ENCODE results near the gene FAM180A. TPM values are rescaled to one million over a fixed set of nuclear protein-coding genes. Genes with fewer than 3 reads are reported as not detected.

FAM180A gene
- total and polyA plus RNA-seq, 10 donors: 0.19 to 1.3 (median 0.85) TPM; not detected in 5

DNA sequence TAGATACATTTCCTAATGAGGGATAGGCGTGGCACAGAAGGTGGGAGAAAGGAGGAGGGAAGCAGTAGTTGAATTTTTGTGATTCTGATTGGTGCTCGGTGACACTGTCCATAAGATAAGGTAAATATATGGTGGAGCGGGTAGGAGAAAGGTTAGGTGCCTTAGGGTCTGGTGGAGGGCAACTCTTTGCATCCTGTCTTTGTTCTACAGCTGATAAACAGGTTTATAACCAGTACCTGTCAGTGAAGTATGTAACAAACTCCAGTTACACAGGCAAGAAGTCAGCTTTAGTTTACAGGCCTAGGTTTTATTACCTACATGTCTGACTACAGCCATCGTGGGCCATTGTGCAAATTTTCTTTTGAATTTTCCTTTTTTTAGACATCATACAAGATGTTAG, 10.9 kb upstream of the FAM180A start:
- no peak overlapping the region for H3K4me3 ChIP-seq
- H3K36me3 ChIP-seq: no peaks in the 10 kb centered on the region
- H3K27me3 ChIP-seq (replicated peaks in 1 of 7): peaks cover 0 to 10% (median 0%) of the 10 kb centered on the region in 7 donors
- no peak overlapping the region for H3K27ac ChIP-seq
- H3K4me1 ChIP-seq: peaks cover 0 to 9% (median 0%) of the 10 kb centered on the region in 6 donors
- TF ChIP-seq, protein P1, sequence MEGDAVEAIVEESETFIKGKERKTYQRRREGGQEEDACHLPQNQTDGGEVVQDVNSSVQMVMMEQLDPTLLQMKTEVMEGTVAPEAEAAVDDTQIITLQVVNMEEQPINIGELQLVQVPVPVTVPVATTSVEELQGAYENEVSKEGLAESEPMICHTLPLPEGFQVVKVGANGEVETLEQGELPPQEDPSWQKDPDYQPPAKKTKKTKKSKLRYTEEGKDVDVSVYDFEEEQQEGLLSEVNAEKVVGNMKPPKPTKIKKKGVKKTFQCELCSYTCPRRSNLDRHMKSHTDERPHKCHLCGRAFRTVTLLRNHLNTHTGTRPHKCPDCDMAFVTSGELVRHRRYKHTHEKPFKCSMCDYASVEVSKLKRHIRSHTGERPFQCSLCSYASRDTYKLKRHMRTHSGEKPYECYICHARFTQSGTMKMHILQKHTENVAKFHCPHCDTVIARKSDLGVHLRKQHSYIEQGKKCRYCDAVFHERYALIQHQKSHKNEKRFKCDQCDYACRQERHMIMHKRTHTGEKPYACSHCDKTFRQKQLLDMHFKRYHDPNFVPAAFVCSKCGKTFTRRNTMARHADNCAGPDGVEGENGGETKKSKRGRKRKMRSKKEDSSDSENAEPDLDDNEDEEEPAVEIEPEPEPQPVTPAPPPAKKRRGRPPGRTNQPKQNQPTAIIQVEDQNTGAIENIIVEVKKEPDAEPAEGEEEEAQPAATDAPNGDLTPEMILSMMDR (IDR thresholded peaks at IDR 0.05 in 8 of 11, conservative IDR thresholded peaks at IDR 0.05 in 3 of 11): no peak
- TF ChIP-seq POLR2AphosphoS5 (IDR thresholded peaks at IDR 0.05): no peak
- no peak for TF ChIP-seq POLR2A (IDR thresholded peaks at IDR 0.05)
- DNase-seq: no peak
- H3K9me3 ChIP-seq: no peaks in the 10 kb centered on the region
- WGBS, 5 donors: 75 to 83% (median 80%) methylated on average over 4 of the region's 4 CpGs
- intact Hi-C loops (cut with DNase I; ENCODE audit: low total_unique reads): no loop called here

DNA sequence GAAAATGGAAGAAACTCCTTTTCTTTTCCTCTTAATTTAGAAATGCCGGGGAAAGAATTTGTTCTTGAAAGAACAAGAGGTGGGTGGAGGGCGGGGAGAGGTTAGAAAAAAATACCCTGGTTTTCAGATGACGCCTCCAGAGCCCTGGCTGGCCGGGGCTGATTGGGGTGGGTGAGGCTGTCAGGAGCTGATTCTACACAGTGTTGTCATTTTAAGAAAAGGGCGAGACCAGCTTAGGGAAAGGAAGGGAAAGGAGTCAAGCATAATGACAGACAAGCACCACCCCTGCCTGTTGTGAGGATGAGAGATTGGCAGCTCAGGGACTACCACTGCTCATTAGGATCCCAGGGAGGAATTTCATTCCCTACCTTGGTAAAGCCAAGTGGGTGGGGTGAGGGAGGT, 9.9 kb upstream of the FAM180A start:
- Histone ChIP-seq H3K4me1 (peaks cover 0 to 9% (median 0%) of the 10 kb centered on the region in 6 donors), H3K9me3 (no peaks in the 10 kb centered on the region), H3K36me3 (no peaks in the 10 kb centered on the region), H3K4me3 (no peak overlapping the region), H3K27ac (peak overlapping the region in 5 of 8 donors; percentile 23 to 53 (median 27)), H3K27me3 (replicated peaks in 1 of 7) (peaks cover 0 to 10% (median 0%) of the 10 kb centered on the region in 7 donors)
- DNase-seq: no peak
- 43 to 77% (median 66%) methylated on average over 5 of the region's 5 CpGs for WGBS, 5 donors
- intact Hi-C loops (cut with DNase I; ENCODE audit: low total_unique reads): no loop called here
- TF ChIP-seq, protein P1 (IDR thresholded peaks at IDR 0.05 in 8 of 11, conservative IDR thresholded peaks at IDR 0.05 in 3 of 11): no peak
- TF ChIP-seq POLR2AphosphoS5 (IDR thresholded peaks at IDR 0.05) (no peak), POLR2A (IDR thresholded peaks at IDR 0.05) (no peak)

- peaks cover 0 to 10% (median 0%) of the 10 kb centered on the region in 7 donors for H3K27me3 ChIP-seq (replicated peaks in 1 of 7)
- H3K9me3 ChIP-seq: no peaks in the 10 kb centered on the region
- H3K4me3 ChIP-seq: no peak overlapping the region
- 62 to 78% (median 67%) methylated on average over 8 of the region's 8 CpGs for WGBS, 5 donors
- H3K4me1 ChIP-seq: peaks cover 0 to 9% (median 0%) of the 10 kb centered on the region in 6 donors
- peak overlapping the region in 5 of 8 donors; percentile 10 to 53 (median 27) for H3K27ac ChIP-seq
- intact Hi-C loops (cut with DNase I; ENCODE audit: low total_unique reads): no loop called here
- DNase-seq: no peak
- TF ChIP-seq, protein P1 (IDR thresholded peaks at IDR 0.05 in 8 of 11, conservative IDR thresholded peaks at IDR 0.05 in 3 of 11): no peak
- no peak for TF ChIP-seq POLR2A (IDR thresholded peaks at IDR 0.05)
- no peak for TF ChIP-seq POLR2AphosphoS5 (IDR thresholded peaks at IDR 0.05)
- H3K36me3 ChIP-seq: no peaks in the 10 kb centered on the region
Observed at GRCh38 chr7:135757719-135758411, 9.3 kb upstream of the FAM180A start.

DNA sequence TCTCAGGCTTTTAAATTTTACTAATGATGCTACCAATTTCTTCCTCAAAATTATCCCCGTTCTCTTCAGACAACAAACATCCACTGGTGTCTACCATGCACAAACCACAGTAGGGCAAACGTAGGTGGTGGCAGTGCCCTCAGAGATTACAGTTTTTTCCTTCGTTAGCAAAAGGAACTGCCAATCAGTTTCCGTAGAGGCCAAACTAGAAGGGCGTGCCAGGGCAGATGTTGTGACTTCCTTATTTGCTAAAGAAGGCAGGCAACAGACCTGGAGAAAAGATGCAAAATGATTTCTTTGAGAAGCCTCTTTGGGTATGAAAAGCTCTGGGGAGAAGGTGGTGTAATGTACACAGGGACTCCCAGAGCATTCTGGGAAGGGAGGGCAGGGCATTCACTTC, 7.6 kb upstream of the FAM180A start:
- Histone ChIP-seq H3K27ac (no peak overlapping the region), H3K4me1 (no peaks in the 10 kb centered on the region), H3K36me3 (no peaks in the 10 kb centered on the region), H3K27me3 (replicated peaks in 1 of 7) (peaks cover 0 to 10% (median 0%) of the 10 kb centered on the region in 7 donors), H3K4me3 (no peak overlapping the region), H3K9me3 (no peaks in the 10 kb centered on the region)
- WGBS, 5 donors: 22 to 37% (median 30%) methylated on average over 5 of the region's 5 CpGs
- TF ChIP-seq, protein P1 (IDR thresholded peaks at IDR 0.05 in 8 of 11, conservative IDR thresholded peaks at IDR 0.05 in 3 of 11): no peak
- TF ChIP-seq POLR2A (IDR thresholded peaks at IDR 0.05) (no peak), POLR2AphosphoS5 (IDR thresholded peaks at IDR 0.05) (no peak)
- intact Hi-C loops (cut with DNase I; ENCODE audit: low total_unique reads): no loop called here
- no peak for DNase-seq

Data from spleen (tissue), 11 donors.